Fibroblast of lung (primary cell): ENCODE measurements around the gene GHR. TPM values are rescaled to one million over a fixed set of nuclear protein-coding genes. Genes with fewer than 3 reads are reported as not detected.

Experiments used
- DNase-seq, 2 donors: peaks; one replicate each; pipeline versions ENCODE4 v3.0.0 to v3.0.0-alpha.2; 2010; ENCODE audit warnings: low read depth in 2 of 2
- H2AFZ ChIP-seq: 2 replicates; pipeline ENCODE4 v1.5.1; 2012; ENCODE audit warnings: low read length, control low read depth, inconsistent platforms
- H3K27ac ChIP-seq: 2 replicates; pipeline ENCODE4 v1.5.1; 2011; ENCODE audit warnings: low read length, control low read depth; ENCODE audit not compliant: insufficient read depth
- H3K27me3 ChIP-seq: 2 replicates; pipeline ENCODE4 v1.5.1; 2011; ENCODE audit warnings: mild to moderate bottlenecking, low read length; ENCODE audit not compliant: control insufficient read depth, insufficient read depth
- H3K36me3 ChIP-seq: 2 replicates; pipeline ENCODE4 v1.5.1; 2011; ENCODE audit warnings: low read length; ENCODE audit not compliant: control insufficient read depth, insufficient read depth
- H3K4me1 ChIP-seq: 2 replicates; pipeline ENCODE4 v1.5.1; 2011; ENCODE audit warnings: low read length; ENCODE audit not compliant: control insufficient read depth, insufficient read depth; ENCODE audit errors: extremely low read depth
- H3K4me2 ChIP-seq: 2 replicates; pipeline ENCODE4 v1.5.1; 2011; ENCODE audit warnings: low read length, control low read depth; ENCODE audit not compliant: insufficient read depth; ENCODE audit errors: extremely low read depth
- H3K4me3 ChIP-seq, 4 experiments: fragments of 200-600 bp in 1 of 4; sonication (generic) in 1 of 4; replicated peaks in 1 of 4; 2 replicates each; pipeline ENCODE4 v1.5.1; 2011 to 2016; ENCODE audit warnings: low read length in 4 of 4, low read depth in 3 of 4, mild to moderate bottlenecking in 3 of 4, control low read depth in 2 of 4, inconsistent platforms in 1 of 4, mixed read lengths in 1 of 4; ENCODE audit not compliant: insufficient read depth in 1 of 4; ENCODE audit errors: control extremely low read depth in 1 of 4
- H3K79me2 ChIP-seq: 2 replicates; pipeline ENCODE4 v1.5.1; 2012; ENCODE audit warnings: mild to moderate bottlenecking, low read length, inconsistent platforms; ENCODE audit not compliant: control insufficient read depth, insufficient read depth
- H3K9ac ChIP-seq: 2 replicates; pipeline ENCODE4 v1.5.1; 2011; ENCODE audit warnings: mild to moderate bottlenecking, low read length, control low read depth; ENCODE audit not compliant: insufficient read depth
- H3K9me3 ChIP-seq: 2 replicates; pipeline ENCODE4 v1.5.1; 2012; ENCODE audit warnings: low read depth, low read length; ENCODE audit not compliant: control insufficient read depth, insufficient read depth
- H4K20me1 ChIP-seq: 2 replicates; pipeline ENCODE4 v1.5.1; 2011; ENCODE audit warnings: low read length; ENCODE audit not compliant: control insufficient read depth, insufficient read depth; ENCODE audit errors: extremely low read depth
- CTCF ChIP-seq, 2 donors: IDR thresholded peaks in 1 of 2; conservative IDR thresholded peaks in 1 of 2; 1 replicate in 1 of 2; 2 replicates in 1 of 2; pipeline ENCODE4 v1.5.1; 2011 to 2012; ENCODE audit warnings: low read length in 2 of 2, control low read depth in 1 of 2, inconsistent platforms in 1 of 2, low read depth in 1 of 2, mild to moderate bottlenecking in 1 of 2
- EZH2 ChIP-seq: IDR thresholded peaks from 2 replicates; pipeline ENCODE4 v1.5.1; 2012; ENCODE audit warnings: low read length, control low read depth, mild to moderate bottlenecking; ENCODE audit errors: missing control alignments
- polyA plus RNA-seq, 2 donors: library from polyadenylated mRNA; depleted of rRNA in 1 of 2; stranded (reverse) in 1 of 2; unstranded in 1 of 2; fragments of >200 nt; gene quantifications; 2 replicates each; pipeline ENCODE4 v1.2.1, GENCODE V29; 2011 to 2012; ENCODE audit warnings: missing spikeins in 1 of 2
- total RNA-seq: library from RNA; depleted of rRNA; stranded (reverse); fragments of >200 nt; gene quantifications from 2 replicates; pipeline ENCODE4 v1.2.1, GENCODE V29; 2014

Gene GHR
- total and polyA plus RNA-seq, 2 donors (not counting 1 experiment from before 2014, with no cell fraction given) = 2.3 to 2.4 TPM

GRCh38 chr5:42740920-42741319, 317.7 kb downstream of the GHR start:
- H3K79me2 ChIP-seq = no peaks in the 10 kb centered on the region
- no peak overlapping the region for H3K9ac ChIP-seq
- no peak overlapping the region for H3K4me3 ChIP-seq
- H3K27ac ChIP-seq = no peak overlapping the region
- H4K20me1 ChIP-seq = no peaks in the 10 kb centered on the region
- TF ChIP-seq CTCF (conservative IDR thresholded peaks at IDR 0.05 in 1 of 2, IDR thresholded peaks at IDR 0.05 in 1 of 2; ENCODE audit: low read depth in 1 of 2, low read length in 2 of 2) = no peak
- no peak for TF ChIP-seq EZH2
- H3K36me3 ChIP-seq = no peaks in the 10 kb centered on the region
- no peak for DNase-seq
- H3K4me1 ChIP-seq = no peaks in the 10 kb centered on the region
- no peak overlapping the region for H3K4me2 ChIP-seq
- no peaks in the 10 kb centered on the region for H3K9me3 ChIP-seq
- H3K27me3 ChIP-seq = no peaks in the 10 kb centered on the region
- H2AFZ ChIP-seq = no peak overlapping the region

- Histone ChIP-seq H3K4me1 (no peaks in the 10 kb centered on the region), H3K9me3 (no peaks in the 10 kb centered on the region), H3K27ac (no peak overlapping the region), H4K20me1 (no peaks in the 10 kb centered on the region), H3K79me2 (no peaks in the 10 kb centered on the region), H3K9ac (no peak overlapping the region), H3K4me2 (no peak overlapping the region), H3K36me3 (no peaks in the 10 kb centered on the region), H2AFZ (no peak overlapping the region), H3K4me3 (no peak overlapping the region), H3K27me3 (no peaks in the 10 kb centered on the region)
- DNase-seq = peak in 1 of 2 donors; percentile 13
- TF ChIP-seq CTCF (conservative IDR thresholded peaks at IDR 0.05 in 1 of 2, IDR thresholded peaks at IDR 0.05 in 1 of 2; ENCODE audit: low read depth in 1 of 2, low read length in 2 of 2) (peak; percentile 25 to 52), EZH2 (no peak)
These were observed 322.2 kb downstream of the GHR start for GRCh38 chr5:42745426-42745825.

DNA sequence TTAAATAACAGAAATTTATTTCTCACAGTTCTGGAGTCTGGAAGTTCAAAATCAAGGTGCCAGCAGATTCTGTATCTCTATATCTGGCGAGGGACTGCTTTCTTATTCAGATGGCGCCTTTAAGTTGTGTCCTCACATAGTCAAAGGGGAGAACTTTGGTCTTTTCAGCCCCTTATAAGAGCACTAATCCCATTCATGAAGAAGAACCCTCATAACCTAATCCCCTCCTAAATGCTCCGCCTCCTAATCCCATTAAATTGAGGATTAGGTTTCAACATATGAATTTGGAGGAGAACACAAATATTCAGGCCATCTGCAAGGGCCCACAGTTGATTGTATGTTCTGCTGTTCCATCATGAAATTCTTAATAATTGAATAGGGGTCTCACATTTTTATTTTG, 322.6 kb downstream of the GHR start:
- Histone ChIP-seq H3K79me2 (no peaks in the 10 kb centered on the region), H3K9me3 (no peaks in the 10 kb centered on the region), H3K27ac (no peak overlapping the region), H3K27me3 (no peaks in the 10 kb centered on the region), H3K4me1 (no peaks in the 10 kb centered on the region), H2AFZ (no peak overlapping the region), H3K4me2 (no peak overlapping the region), H3K36me3 (no peaks in the 10 kb centered on the region), H3K4me3 (no peak overlapping the region), H4K20me1 (no peaks in the 10 kb centered on the region), H3K9ac (no peak overlapping the region)
- TF ChIP-seq EZH2 (no peak), CTCF (conservative IDR thresholded peaks at IDR 0.05 in 1 of 2, IDR thresholded peaks at IDR 0.05 in 1 of 2; ENCODE audit: low read depth in 1 of 2, low read length in 2 of 2) (no peak)
- DNase-seq = no peak
